DMS79 (cell line): ENCODE measurements around the gene INHBB.

Experiments
- DNase-seq: peaks from one replicate; lab custom pipeline; 2025; lab: John Stamatoyannopoulos, UW

The INHBB gene

DNA sequence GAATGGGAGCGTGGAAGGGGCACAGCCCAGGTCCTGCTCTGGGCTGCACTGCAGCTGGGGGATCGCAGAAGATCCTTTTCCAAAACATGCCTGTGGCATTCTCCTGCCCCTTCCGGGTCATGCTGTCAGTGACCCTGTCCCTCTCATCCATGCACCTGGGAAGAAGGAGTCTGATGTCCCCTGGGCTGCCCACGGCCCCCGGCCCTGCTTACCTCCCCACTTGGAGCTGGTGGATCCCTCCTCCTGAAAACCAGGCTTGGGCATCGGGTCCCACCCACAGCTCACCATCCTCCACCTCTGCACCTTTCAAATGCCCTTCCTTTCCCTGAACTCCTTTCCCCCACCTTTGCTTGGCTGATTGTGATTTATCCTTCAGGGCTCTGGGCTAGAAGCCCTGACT lies 11.8 kb downstream of the INHBB start:
- DNase-seq: no peak

DNA sequence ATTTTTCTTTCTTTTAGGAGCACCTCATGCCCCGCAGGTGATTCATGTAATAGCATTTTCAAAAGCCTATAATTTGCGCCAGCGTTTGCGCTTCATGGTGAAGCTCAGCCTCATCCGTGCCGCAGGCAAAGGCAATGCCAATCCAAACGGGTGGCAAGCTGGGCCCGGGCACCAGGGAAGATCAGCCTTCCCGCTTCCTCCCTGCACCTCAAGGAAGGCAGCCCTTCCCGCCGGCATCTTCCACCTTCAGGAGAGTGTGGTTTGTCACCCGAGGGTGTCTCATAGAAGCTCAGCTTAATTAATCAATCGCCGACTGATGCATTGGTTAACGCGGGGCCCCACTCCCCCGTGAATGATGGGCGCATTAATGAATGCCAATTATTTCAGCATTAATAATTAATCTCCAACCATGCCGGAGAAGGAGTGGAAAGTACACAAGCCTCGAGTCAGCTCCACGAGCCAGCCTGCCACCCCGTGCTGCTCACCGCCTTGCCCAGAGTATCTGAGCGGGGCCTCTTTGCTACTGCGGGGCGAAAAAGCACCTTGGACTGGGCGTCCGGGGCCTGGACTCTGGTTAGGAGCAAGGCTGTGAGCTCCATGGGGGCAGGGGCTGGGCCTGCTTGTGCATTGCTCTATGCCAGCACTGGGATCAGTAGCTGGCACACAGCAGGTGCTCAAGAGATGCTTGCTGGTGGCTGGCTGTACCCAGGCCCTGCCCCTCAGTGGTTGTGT lies 13.0 kb downstream of the INHBB start:
- DNase-seq: no peak

DNA sequence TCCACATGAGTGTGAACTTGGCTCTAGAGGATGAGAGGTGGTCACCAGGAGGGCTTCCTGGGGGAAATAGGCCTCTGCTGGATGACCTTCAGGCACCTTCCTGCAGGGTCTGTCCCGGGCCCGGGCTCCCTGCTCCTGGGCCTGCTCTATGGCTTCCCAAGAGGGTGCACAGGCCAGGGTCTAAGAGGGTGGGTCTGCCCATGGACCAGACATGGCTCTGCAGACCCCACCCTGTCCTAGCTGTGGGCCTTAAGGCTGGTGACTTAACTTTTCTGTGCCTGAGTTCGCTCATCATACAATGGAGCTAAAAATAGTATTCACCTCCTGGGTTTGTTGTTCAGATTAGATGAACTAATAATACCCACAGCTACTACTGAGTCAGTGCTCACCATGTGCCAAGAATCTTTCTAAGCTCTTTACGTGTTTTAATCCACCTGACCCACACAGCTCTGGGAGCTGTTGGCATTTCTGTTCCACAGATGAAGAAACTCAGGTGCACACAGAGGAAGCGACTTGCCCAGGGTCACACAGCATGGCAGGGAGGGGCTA lies 14.4 kb downstream of the INHBB start:
- no peak for DNase-seq

DNA sequence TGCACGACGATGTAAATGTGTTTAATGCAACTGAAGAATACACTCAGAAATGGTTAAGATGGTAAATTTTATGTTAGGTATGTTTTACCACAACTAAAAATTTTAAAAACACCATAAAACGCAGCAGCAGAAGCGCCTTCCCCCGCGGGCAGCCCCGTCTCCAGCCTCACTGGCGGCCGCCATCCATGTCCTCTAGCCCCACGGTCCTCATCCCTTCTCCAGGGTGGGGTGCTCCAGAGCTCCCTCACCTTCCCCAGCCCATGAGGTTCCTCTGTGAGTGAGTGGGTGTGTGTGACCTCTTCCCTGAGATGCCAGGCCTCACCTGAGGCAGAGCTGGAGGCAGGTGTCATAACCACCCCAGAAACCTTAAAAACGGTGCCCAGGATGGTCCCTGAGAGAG lies 17.0 kb downstream of the INHBB start:
- no peak for DNase-seq

DNA sequence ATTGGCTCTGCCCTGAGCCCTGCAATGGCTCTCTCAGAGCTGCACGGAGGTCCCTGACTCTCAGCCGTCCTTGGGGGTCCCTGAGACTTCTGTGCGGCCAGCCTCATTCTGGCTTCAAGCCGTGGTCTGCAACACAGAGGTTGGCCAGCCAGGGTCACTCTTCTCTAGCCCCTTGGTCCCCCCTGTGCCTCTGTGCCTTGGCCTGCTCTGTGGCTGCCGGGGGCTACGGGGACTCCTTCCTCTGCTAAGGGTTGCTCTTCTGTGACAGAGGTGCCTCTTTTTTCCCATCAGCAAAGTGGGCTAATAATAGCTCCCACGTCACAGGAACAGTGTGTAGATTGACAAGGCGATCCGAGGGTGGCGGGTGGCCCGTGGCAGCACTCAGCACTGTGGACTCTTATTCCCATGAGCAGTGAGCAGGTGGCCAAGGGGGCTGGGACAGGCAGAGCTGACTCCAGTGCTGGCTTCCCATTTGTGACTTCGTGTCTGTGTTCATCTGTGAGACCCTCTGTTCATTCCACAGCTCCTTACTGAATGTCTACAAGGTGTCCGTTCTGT lies 19.4 kb downstream of the INHBB start:
- DNase-seq: no peak

DNA sequence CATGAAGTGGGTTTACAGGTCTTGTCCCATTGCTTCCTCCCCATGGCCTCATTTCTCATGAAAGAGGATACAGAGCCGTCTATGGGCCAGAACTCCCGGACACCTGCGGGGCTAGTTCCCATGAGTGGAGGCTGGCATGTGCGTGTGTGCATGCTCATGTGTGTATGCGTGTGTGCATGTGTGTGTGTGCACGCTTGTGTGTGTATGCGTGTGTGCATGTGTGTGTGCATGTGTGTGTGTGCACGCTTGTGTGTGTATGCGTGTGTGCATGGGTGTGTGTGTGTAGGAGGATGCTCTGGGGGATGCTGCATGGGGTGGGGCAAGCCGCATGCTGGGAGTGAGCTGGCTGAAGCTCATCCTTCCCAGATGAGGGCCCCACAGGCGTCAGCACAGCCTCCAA lies 20.8 kb downstream of the INHBB start:
- DNase-seq: no peak

DNA sequence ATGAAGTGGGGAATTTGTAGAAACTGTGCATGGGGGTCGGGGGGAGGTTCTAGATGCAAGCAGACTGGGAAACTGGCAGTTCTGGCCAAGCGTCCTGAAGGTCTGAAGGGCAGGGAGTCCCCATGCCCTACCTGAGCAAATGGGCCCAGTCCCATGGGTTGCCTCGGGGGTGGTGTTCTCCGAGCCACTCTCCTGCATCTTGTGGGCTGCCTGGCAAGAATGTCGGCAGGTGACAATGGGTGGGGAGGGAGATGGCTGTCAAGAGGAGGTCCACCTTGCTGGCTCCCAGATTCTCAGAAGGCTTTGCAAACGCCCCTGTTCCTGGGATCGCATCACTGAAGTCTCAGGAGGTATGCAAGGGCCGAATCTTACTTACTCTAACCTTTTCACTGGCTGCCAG lies 21.3 kb downstream of the INHBB start:
- no peak for DNase-seq

DNA sequence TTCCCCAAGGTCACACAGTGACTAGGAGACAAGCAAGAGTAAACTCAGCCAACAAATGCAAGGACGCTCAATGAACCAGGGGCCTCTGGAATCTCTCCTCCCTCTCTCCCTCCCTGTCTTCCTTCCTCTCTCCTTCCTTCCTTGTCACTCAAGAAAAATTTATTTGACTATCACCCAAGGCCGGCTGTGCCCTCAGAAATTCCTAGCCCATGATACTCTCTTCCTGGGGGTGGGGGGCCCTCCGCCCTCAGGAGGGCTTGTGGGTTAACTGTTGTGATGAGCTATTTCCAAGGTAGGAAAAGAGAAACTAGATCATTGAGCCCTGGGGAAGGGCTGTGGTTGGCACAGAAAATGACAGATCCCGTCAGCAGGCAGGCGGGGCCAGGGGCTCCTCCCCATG lies 21.7 kb downstream of the INHBB start:
- DNase-seq: no peak

DNA sequence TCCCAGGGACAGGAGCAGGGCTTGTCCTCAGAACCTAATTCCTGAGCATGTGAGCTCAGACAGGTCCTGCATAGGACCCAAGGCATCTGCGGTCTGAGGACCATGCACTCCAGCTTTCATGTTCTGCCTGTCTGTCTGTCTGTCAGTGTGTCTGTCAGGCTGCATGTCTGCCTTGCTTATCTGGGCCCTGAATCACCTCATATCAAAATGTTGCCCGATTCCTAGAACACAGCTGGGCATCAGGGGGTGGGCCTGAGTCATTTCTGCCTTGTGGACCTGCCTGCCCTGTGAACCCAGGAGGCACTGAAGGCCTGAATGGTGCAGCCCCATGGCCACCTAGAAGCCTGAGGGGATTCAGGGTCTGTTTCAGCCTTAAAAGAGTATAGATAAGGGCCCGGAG lies 22.1 kb downstream of the INHBB start:
- DNase-seq: no peak

DNA sequence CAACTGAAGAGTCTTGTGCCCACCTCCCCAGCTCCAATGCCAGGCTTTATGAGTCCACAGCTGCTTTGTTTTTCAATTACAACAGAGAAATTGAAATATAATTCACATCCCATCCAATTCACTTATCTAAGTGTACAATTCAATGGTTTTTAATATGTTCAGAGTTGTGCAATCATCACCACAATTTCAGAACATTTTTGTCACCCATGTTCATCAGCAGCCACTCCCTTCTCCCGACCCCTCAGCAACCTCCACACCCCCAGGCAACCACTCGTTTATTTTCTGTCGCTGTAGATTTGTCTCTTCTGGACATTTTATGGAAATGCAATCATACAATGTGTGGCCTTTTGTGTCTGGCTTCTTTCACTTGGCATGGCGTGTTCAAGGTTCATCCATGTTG lies 23.3 kb downstream of the INHBB start:
- no peak for DNase-seq

DNA sequence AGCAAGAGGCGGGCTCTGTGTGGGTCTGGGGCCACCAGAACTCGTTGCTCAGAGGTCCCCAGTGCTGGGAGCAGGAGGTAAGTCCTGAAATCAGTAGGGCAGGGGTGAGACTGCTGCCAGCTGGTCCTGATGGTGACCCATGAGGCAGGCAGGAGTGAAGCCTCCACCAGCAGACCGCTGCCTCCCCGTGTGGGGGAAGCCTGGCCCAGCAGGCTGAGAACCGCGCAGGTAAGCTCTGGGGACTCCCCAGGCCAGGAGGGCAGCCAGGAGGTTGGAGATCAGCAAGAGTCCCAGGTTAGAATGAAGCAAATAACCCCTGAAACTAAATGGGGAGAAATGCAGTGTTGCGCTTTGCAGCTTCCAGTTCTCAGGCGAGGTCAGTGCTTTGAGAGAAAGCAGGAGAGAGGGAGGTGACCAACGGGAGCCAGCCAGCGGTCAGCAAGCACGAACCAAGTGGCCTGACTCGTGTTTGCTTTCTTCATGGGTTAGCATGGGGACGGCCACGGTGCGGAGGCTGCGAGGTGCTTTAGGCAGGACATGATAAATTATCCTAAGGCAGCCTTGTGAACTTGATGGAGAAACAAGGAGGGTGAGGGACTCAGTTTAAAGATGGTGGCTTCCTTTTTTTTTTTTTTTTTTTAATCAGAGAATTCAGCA lies 26.2 kb downstream of the INHBB start:
- no peak for DNase-seq

DNA sequence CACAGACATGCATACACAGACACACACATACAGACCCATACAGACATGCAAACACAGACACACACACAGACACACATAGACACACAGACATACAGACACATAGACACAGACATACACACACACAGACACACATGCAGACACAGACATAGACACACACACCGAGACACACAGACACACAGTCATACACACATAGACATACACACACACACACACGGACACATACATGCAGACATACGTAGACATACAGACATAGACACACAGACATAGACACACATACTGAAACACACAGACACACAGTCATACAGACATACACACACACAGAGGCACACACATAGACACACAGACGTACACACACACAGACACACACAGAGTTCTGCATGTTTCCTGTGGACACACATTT lies 26.9 kb downstream of the INHBB start:
- no peak for DNase-seq

DNA sequence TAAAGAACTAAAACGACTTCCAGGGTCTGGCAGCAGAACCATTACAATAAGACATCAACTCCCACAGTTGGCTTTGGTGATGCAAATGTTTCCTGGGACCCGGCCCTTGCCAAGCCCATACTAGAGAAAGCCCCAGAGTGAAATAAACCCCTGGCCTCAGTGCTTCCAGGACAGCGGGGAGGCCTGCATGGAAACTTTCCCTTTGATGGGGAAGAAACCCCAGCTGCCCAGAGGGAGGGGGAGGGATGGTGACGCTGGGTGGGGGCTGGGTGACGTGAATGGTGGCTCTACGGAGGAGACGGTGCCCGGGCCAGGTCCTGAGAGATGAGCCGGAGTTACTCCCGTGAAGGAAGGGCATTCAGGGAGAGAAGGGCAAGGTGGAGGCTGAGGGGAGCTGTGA lies 27.5 kb downstream of the INHBB start:
- DNase-seq: no peak

DNA sequence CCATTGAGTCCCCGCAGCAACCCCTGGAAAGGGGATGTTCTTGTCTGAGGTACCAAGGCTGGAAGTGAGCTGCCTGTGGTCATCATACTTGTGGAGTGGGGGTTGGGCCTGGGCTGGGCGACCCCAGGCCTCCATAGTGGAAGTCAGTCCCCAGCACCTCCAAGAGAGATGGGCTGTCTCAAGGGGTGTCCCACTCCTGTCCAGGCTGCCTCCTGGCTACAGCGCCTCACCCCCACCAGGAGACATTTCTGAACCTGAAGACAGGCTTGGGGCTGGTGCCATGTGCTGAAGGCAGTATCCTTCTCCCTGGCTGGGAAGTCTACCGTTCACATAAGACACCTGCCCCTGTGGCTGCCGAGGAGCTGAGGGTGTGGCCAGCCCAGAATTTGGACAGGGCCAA lies 28.9 kb downstream of the INHBB start:
- no peak for DNase-seq

DNA sequence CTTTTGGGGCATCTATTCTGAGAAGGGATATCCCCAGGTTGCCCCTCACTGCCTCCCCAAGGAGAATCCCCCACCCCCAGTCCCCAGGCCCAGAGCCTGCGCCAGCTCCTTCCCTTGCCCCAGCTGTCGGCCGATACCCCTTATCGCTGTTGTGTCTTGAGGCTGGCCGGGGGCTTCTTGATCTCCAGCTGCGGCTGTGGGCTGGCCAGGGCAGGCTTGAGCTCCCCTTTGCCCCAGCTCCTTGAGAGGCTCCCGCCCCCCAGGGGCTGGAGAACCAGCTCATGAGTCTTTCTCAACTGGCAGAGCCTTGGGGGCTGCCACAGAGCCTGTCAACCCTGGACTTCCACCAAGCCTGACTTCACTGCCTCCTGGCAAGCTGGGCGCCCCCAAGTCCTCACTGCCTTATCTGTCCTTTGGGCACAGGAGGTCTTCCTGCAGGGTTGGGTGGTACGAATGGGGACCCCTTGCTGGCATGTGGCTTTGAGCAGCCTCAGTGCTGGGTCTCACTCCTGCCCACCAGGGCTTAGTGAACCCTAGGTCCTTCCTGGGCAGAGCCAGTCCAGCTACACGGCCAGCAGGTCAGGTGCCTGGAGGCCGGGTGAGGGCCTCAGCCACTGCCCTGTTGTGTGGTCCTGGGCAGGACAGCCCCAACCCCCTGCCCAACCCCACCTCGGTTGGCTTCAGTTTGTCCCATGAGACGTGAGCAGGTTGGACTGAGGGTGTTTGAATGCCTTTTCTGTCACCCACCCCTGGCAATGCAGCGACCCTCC lies 29.5 kb downstream of the INHBB start:
- DNase-seq: no peak

DNA sequence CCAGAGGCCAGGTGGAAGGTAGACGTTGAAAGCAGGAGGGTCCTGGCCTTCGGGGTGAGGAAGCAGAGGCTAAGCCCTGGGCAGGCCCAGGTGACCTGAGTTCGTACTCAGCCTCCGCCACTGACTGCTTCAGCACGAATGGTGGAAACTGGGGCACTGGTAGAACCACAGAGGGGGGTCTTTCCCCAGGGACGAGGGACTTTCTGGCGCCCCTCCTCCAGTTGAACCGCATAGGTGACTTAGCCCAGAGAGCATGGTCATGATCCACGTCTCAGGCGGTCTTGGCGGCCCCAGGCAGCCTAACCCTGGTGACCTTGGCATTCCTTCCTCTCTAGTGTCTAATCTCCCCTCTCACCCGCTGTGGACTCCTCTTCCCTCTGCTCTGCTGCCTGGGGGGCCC lies 30.2 kb downstream of the INHBB start:
- no peak for DNase-seq

DNA sequence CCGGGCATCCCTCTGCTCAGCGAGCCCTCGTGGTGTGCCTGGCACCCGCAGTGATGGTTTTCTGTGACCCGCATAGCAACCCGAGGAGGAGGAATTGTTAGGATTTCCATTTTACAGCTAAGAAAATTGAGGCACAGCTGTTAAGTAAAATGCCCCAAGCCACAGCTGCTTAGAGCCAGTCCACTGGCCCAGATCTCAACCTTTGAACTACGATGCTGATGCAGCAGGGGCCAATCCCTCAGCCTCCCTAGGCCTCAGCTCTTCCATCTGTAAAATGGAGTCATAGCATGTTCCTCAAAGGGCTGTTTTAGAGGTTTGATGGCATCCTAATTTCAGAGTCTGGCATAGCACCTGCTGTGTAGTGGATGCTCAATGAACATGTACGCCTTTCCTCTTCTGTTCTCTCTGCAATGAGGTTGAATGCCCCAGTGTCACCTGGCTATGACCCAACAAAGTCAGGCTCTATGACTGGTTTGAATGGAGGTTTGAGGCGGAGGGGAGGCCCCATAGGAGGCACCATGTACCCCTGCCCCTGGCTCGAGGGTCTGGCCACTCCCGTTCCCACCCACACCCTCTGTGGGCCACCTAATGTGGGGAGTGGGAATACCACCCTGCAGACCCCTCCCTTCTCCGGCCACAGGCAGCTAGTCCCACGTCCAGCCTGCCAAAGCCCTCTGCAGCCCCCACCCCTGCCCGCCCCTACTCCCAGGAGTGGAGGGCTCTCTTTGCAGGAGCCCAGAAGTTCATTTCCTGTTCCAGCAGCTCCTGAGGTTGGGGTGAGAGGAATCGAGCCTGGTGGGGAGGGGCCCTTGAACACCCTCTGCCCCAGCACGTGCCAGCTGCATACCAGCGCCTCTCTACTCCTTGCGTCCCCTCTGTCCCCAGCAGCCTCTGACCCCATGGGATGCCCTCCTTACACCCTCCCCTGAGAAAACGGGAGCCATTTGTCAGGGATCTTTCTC lies 31.0 kb downstream of the INHBB start:
- no peak for DNase-seq

DNA sequence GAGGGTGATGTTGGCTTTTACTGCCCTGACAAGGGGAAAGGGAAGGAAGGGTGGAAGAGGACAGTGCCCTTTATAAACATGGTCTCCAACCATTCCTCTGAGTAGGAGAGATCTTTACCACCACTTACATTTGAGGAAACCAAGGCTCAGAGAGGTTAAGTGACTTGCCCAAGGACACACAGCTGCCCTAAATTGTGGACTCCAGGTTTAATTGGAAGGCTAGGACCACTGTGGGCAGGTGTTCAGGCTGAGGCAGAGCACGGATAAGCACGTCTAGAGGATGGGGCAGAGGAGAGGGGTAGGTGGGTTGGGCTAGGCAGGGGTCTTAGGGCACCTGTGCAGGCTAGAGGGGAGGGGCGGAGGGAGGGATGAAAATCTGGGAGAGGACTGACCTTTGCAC lies 32.7 kb downstream of the INHBB start:
- DNase-seq: no peak

DNA sequence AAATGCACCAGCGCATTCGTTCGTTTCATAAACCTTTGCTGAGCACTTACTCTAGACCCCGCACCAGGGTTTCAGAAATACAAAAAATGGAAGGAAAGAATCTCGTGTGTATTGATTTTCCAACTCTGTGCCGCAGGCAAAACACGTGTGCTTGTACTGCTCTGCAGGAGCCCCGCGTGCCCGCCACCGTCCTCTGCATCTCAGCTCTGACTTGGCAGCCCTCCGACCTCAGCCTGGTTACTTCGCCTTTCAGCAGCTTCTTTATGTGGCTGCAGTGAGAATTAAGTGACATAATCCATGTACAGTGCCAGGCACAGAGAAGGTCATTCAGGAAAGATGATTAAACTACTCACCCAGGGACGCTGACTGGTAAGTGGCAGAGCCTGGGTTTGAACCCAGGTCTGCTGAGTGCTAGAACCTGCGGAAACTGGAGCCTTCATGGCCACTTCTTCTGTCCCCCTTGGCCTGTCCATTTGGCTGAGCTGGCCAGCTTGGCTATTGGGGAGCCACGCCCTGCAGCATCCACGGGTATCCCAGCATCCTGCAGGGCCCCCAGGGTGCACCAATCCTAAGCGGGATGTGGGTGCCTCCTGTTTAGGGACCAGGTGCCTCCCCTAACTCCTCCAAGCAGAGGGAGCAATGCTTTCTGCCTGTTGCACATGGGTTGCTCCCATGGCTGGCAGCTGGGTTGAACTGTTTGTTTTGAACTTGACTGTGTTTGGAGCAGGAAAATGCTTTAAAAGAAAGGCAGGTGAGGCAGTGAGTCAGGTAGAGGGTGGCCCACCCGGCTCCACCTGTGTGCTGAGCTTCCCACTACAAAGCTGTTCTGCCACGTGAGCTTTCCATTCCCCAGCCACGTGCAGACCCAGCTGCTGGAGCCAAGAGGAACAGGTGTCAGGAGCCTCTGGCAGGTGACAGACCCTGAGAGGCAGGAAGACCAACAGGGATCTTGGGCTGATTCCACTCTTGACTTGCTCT lies 34.3 kb downstream of the INHBB start:
- DNase-seq: peak; percentile 94

DNA sequence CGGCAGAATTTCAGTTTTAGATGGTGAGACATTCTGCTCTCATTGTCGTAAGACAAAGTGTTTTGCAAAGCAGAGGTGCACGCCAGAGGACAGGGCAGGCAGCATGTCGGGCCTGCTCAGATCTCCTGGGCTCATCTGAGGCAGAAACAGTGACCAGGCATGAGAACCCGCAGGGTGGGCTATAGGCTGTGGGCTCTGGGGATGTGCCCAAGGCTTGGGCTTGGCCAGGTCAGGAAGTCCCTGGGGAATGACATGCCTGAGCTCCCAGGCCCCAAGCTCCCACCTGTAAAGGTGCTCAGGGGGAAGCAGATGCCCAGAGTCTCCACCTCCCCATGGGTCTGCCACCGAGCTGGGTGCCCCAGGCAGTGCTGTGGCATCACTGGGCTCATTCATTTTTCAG lies 35.3 kb downstream of the INHBB start:
- no peak for DNase-seq
